NCI-H2029 treated with DMSO at 0.1 percent for 48 hours (cell line): ENCODE measurements around the gene CDK2.

Experiments
- DNase-seq: peaks from one replicate; lab custom pipeline; 2025; lab: John Stamatoyannopoulos, UW

The CDK2 gene

DNA sequence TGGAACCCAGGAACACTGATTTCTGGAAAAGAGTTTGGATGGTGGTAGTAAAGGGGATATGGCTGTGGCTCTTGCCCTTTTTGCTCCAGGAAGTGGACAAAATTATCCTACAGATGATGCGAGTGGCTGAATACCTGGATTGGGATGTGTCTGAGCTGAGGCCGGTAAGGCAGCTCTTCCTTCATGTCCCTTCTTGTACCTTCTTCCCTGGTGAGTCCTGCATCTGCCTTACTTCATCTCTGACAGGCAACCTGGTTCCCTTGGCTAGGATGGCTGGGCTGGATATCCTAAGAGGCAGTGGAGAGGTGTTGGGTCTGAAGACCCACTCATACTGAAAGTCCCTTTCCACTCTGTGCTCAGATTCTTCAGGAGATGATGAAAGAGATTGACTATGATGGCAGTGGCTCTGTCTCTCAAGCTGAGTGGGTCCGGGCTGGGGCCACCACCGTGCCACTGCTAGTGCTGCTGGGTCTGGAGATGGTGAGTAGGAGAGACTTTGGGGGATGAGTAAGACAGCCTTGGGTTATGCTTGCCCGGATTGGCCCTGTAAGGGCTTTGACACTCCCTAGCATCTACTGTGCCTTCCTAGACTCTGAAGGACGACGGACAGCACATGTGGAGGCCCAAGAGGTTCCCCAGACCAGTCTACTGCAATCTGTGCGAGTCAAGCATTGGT is 27.7 kb upstream of the CDK2 start:
- no peak for DNase-seq

GRCh38 chr12:55940065-55940732 is 26.4 kb upstream of the CDK2 start:
- peak; percentile 70 for DNase-seq

- DNase-seq, result no peak
Observed at GRCh38 chr12:55942055-55942454, 24.6 kb upstream of the CDK2 start.

DNA sequence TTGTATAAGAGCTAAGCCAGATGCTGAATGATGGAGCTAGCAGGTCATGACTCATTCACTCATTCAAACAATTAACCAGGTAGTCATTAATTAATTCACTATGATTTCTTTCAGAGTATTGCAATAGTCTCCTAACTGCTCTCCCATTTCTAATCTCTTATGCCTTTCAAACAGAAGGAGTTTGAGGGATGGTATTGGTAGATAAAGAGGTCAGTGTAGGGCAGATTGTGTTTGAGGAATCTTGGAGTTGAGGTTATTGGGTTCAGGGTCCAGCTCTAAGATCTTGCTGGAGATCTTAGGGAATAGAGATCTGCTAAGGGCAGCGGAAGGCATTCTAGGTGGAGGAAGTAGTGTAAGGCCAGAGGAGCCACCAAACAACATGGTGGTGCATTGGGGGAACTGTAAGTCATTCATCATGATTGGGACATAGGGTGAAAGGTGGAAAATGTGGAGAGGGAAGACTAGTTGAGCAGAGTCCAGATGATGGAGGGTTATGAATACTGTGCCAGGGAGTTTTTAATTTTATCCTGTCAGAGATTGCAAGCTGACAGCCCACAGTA is 24.0 kb upstream of the CDK2 start:
- no peak for DNase-seq

GRCh38 chr12:55946553-55946952 is 20.1 kb upstream of the CDK2 start:
- no peak for DNase-seq

- no peak for DNase-seq
Observed at GRCh38 chr12:55955344-55955743, 11.3 kb upstream of the CDK2 start.

- no peak for DNase-seq
Observed at GRCh38 chr12:55955800-55956508, 10.7 kb upstream of the CDK2 start.

- DNase-seq, result peak; percentile 65
Observed at GRCh38 chr12:55957106-55957859, 9.3 kb upstream of the CDK2 start.

DNA sequence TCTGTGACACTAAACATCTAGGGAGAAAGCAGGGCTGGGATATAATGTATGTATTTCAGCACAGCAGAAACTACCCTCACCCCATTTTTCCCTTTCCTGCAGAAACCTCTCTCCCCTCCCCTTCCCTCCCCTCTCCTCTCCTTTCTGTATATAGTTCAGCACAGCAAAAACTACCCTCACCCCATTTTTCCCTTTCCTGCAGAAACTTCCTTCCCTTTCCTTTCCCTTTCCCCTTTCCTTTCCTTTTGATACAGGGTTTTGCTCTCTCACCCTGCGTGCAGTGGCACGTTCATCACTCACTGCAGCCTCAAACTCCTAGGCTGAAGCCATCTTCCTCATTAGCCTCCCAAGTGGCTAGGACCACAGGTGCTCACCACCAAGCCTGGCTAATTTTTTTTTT is 2.9 kb upstream of the CDK2 start:
- DNase-seq, result no peak

GRCh38 chr12:55965240-55965639 is 1.4 kb upstream of the CDK2 start:
- DNase-seq, result no peak

DNA sequence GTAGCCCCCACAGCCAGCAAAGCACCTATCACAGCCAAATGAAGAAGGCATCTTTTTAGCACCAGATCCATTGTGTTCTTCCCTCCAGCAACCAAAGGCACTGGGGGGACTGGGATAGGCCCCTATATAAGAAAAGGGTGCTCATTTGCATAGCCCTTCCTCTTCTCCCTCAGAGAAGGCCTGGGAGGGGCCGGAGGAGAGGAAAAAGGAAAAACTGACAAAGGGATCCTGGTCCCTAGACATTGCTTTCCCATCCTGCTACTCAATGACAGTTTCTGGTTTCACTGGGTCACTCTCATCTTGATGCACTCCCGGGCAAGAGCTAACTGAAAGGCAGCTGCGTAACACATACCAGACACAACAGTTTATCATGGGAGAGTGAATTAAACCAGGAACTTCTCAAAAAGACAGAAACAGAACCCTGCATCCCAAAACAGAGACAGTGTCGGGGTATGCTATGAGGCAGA is 656 bp upstream of the CDK2 start, which contains the start of gene PMEL:
Gene PMEL (minus strand): TSS at position 102 of the 467 bp plus-strand sequence. CDS start 31 bp downstream, at position 71.
- no peak for DNase-seq

- no peak for DNase-seq
Observed at GRCh38 chr12:55969356-55969755, 2.7 kb downstream of the CDK2 start.

- no peak for DNase-seq
Observed at GRCh38 chr12:55970775-55971174, 4.1 kb downstream of the CDK2 start.

- DNase-seq, result no peak
Observed at GRCh38 chr12:55972042-55972441, 5.4 kb downstream of the CDK2 start.

GRCh38 chr12:55972456-55972855 is 5.8 kb downstream of the CDK2 start:
- DNase-seq, result no peak

GRCh38 chr12:55972911-55973598 is 6.4 kb downstream of the CDK2 start:
- DNase-seq, result no peak

DNA sequence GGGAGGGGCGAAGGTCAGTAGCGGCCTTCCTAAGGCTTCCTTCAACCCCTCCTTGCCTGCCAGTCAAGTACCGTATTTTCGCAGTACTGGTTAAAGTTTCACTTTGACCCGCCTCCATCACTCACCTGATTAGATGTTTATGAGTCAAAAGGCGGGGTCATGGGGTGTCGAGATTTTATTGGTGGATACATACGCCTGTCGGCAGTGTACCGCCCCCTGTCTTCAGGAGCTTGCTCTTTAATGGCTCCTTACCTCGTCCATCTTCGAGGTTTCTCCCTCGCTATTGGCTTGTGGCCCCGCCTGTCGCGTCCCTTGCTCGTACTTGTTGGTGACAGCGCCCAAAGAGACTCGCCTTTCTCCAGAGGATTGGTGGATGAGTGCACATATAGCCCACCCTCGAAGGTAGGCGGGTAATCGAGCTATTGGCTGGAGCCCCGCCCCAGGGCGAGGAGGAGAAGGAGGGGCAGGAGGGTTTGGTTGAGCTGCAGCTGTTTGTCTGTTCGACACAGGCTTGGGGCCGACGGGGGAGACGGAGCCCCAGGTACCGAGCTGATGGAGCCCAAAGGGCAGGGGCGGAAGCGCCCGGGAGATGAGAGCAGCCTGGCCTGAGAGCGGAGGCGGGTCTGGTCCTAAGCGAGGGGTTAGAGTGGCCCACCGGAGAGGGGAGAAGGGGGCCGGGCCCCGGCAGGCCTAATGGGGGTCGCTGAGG is 7.1 kb downstream of the CDK2 start, which contains the start of gene RAB5B:
Gene RAB5B (plus strand): TSS at position 480 of the 709 bp plus-strand sequence. CDS start 12,883 bp downstream, outside the sequence.
- DNase-seq, result peak; percentile 98

- DNase-seq, result peak; percentile 27
Observed at GRCh38 chr12:55974308-55974730, 7.7 kb downstream of the CDK2 start.

DNA sequence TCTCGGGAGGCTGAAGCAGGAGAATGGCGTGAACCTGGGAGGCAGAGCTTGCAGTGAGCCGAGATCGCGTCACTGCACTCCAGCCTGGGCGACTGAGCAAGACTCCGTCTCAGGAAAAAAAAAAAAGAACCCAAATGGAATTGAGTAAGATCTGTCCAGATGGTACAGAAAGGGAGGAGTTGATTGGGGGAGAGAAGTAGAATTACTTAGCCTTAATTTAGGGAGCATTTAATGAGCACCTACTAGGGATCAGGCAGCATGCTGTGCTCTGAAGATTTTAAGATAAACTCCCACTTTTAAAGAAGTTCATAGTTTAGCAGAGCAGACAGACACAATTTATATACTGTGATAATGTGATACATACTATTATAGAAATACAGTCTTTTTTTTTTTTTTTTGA is 11.8 kb downstream of the CDK2 start:
- DNase-seq, result no peak

- no peak for DNase-seq
Observed at GRCh38 chr12:55979069-55979468, 12.4 kb downstream of the CDK2 start.
